GM12801 (cell line): Measurements from ENCODE around the gene CCNO.

Experiments used
- CTCF ChIP-seq: IDR thresholded peaks from one replicate; pipeline ENCODE4 v1.5.1; 2011; ENCODE audit warnings: control low read depth; ENCODE audit not compliant: insufficient read length; ENCODE audit errors: extremely low read depth

Gene CCNO

GRCh38 chr5:55227664-55228430 is 5.6 kb downstream of the CCNO start:
- TF ChIP-seq CTCF: no peak

GRCh38 chr5:55226934-55227663 is 6.3 kb downstream of the CCNO start, which contains the start of gene MCIDAS:
Gene MCIDAS (minus strand): TSS chr5:55227315. CDS start chr5:55227138, 177 bp downstream.
- TF ChIP-seq CTCF: no peak

- no peak for TF ChIP-seq CTCF
Observed at GRCh38 chr5:55226027-55226933, 7.1 kb downstream of the CCNO start.

GRCh38 chr5:55225346-55225745 is 8.1 kb downstream of the CCNO start:
- TF ChIP-seq CTCF: no peak

- TF ChIP-seq CTCF: no peak
Observed at GRCh38 chr5:55223812-55224240, 9.6 kb downstream of the CCNO start.

- no peak for TF ChIP-seq CTCF
Observed at GRCh38 chr5:55222985-55223811, 10.2 kb downstream of the CCNO start.
